ENCODE measurements around the gene ATP8B3. TPM values are rescaled to one million over a fixed set of nuclear protein-coding genes. Genes with fewer than 3 reads are reported as not detected.

Gene ATP8B3
- total and polyA plus RNA-seq, 11 donors, result 0.19 to 3.5 (median 0.72) TPM

MicroRNAs within 50 kb of the gene (microRNA counts, 767-probe panel; counts per million panel counts)
- microRNA hsa-miR-1909-3p, result 71.6 to 1,023 counts per million in 2 donors

Small RNAs within 50 kb of the gene (microRNA-seq; reads per million reads assigned to microRNA genes)
- 0 to 2.3 (median 2.0) reads per million in 4 donors for gene MIR1909

Other genes starting within 250 kb of the ATP8B3 start
- 10 to 100 TPM in 4 of 9 donors, 1 to 10 TPM in 5; 6.1 to 18.6 (median 9.6) TPM for gene MEX3D, start 244.0 kb downstream of the ATP8B3 start, total RNA-seq
- 1 to 10 TPM; 1.9 to 6.0 TPM for gene MEX3D, start 244.0 kb downstream of the ATP8B3 start, polyA plus RNA-seq
- gene MBD3, start 219.4 kb downstream of the ATP8B3 start, total RNA-seq, result 100 to 1,000 TPM in 2 of 9 donors, 10 to 100 TPM in 7; 38.6 to 107 (median 62.5) TPM
- gene MBD3, start 219.4 kb downstream of the ATP8B3 start, polyA plus RNA-seq, result 100 to 1,000 TPM; 110 to 146 TPM
- gene UQCR11, start 206.8 kb downstream of the ATP8B3 start, total RNA-seq, result 100 to 1,000 TPM; 170 to 982 (median 690) TPM
- gene UQCR11, start 206.8 kb downstream of the ATP8B3 start, polyA plus RNA-seq, result 100 to 1,000 TPM; 271 to 329 TPM
- 10 to 100 TPM; 13.2 to 38.0 (median 22.3) TPM for gene TCF3, start 159.7 kb downstream of the ATP8B3 start, total RNA-seq
- 10 to 100 TPM; 13.4 to 40.2 TPM for gene TCF3, start 159.7 kb downstream of the ATP8B3 start, polyA plus RNA-seq
- gene ONECUT3, start 58.8 kb downstream of the ATP8B3 start, total RNA-seq, result not detected
- not detected for gene ONECUT3, start 58.8 kb downstream of the ATP8B3 start, polyA plus RNA-seq
- 10 to 100 TPM; 13.2 to 22.4 (median 16.5) TPM for gene REXO1, start 36.2 kb upstream of the ATP8B3 start, total RNA-seq
- 10 to 100 TPM; 16.3 to 16.4 TPM for gene REXO1, start 36.2 kb upstream of the ATP8B3 start, polyA plus RNA-seq
- 10 to 100 TPM in 4 of 9 donors, 1 to 10 TPM in 5; 2.9 to 19.7 (median 9.2) TPM for gene KLF16, start 51.3 kb upstream of the ATP8B3 start, total RNA-seq
- 10 to 100 TPM in 1 of 2 donors, 1 to 10 TPM in 1; 3.5 to 10.2 TPM for gene KLF16, start 51.3 kb upstream of the ATP8B3 start, polyA plus RNA-seq
- gene ABHD17A, start 73.2 kb upstream of the ATP8B3 start, total RNA-seq, result 100 to 1,000 TPM in 2 of 9 donors, 10 to 100 TPM in 7; 48.5 to 121 (median 52.0) TPM
- 100 to 1,000 TPM in 1 of 2 donors, 10 to 100 TPM in 1; 64.1 to 116 TPM for gene ABHD17A, start 73.2 kb upstream of the ATP8B3 start, polyA plus RNA-seq
- gene ADAT3, start 93.1 kb upstream of the ATP8B3 start, total RNA-seq, result 1 to 10 TPM; 1.2 to 5.1 (median 1.9) TPM
- 1 to 10 TPM; 1.6 to 3.1 TPM for gene ADAT3, start 93.1 kb upstream of the ATP8B3 start, polyA plus RNA-seq
- gene SCAMP4, start 93.1 kb upstream of the ATP8B3 start, total RNA-seq, result 10 to 100 TPM; 13.5 to 38.8 (median 19.1) TPM
- gene SCAMP4, start 93.1 kb upstream of the ATP8B3 start, polyA plus RNA-seq, result 10 to 100 TPM; 15.4 to 28.3 TPM
- 10 to 100 TPM; 18.2 to 42.7 (median 24.6) TPM for gene CSNK1G2, start 128.9 kb upstream of the ATP8B3 start, total RNA-seq
- 10 to 100 TPM; 24.3 to 41.7 TPM for gene CSNK1G2, start 128.9 kb upstream of the ATP8B3 start, polyA plus RNA-seq
- 10 to 100 TPM; 47.3 to 81.8 (median 52.6) TPM for gene BTBD2, start 203.4 kb upstream of the ATP8B3 start, total RNA-seq
- 10 to 100 TPM; 39.4 to 46.2 TPM for gene BTBD2, start 203.4 kb upstream of the ATP8B3 start, polyA plus RNA-seq
- gene MKNK2, start 239.0 kb upstream of the ATP8B3 start, total RNA-seq, result 100 to 1,000 TPM; 129 to 318 (median 155) TPM
- gene MKNK2, start 239.0 kb upstream of the ATP8B3 start, polyA plus RNA-seq, result 100 to 1,000 TPM; 110 to 197 TPM

Measured in heart left ventricle (tissue), 11 donors.